PC-3 (cell line): Measurements from ENCODE around the gene RIPOR2. TPM values are rescaled to one million over a fixed set of nuclear protein-coding genes. Genes with fewer than 3 reads are reported as not detected.

Experiments used
- ATAC-seq: fragments of 200-7000 bp; cut with Tn5 transposase; 2 replicates; pipeline ENCODE4 v1.9.1; 2020; ENCODE audit warnings: mild to moderate bottlenecking, moderate library complexity
- BruUV-seq: library from RNA; stranded (reverse); fragments of 400-500 nt; replicated peaks from 2 replicates; lab custom pipeline; 2021; lab: Mats Ljungman, UMichigan
- CTCF ChIA-PET: fragments of 300-600 bp; sonication (Branson Sonifier 250); formaldehyde crosslinking; loops from one replicate; lab custom pipeline; 2022; ENCODE audit warnings: antibody characterized with exemption; lab: Charles Lee
- POLR2A ChIA-PET: fragments of 300-600 bp; sonication (Branson Sonifier 250); formaldehyde crosslinking; loops from one replicate; lab custom pipeline; 2022; ENCODE audit warnings: antibody characterized with exemption; ENCODE audit not compliant: unreplicated experiment; lab: Charles Lee
- DNase-seq: peaks from one replicate; pipeline ENCODE4 v3.0.0-alpha.2; 2015
- H2AFZ ChIP-seq: fragments of 300-600 bp; sonication (generic); 2 replicates; pipeline ENCODE4 v1.6.0; 2016; ENCODE audit warnings: antibody characterized with exemption, low read length
- H3F3A ChIP-seq: fragments of 300-600 bp; sonication (generic); one replicate; pipeline ENCODE4 v1.6.0; 2017; ENCODE audit warnings: antibody characterized with exemption, low read length, control low read depth, mild to moderate bottlenecking; ENCODE audit not compliant: unreplicated experiment
- H3K27ac ChIP-seq: fragments of 300-600 bp; sonication (generic); 2 replicates; pipeline ENCODE4 v1.5.1; 2016; ENCODE audit warnings: mild to moderate bottlenecking, low read length
- H3K27me3 ChIP-seq: fragments of 300-600 bp; sonication (generic); 2 replicates; pipeline ENCODE4 v1.6.1; 2016; ENCODE audit warnings: low read length, mixed read lengths
- H3K36me3 ChIP-seq: fragments of 300-600 bp; sonication (generic); 2 replicates; pipeline ENCODE4 v1.6.1; 2016; ENCODE audit warnings: low read depth, mixed run types, low read length, mixed read lengths
- H3K4me1 ChIP-seq: fragments of 300-600 bp; sonication (generic); 2 replicates; pipeline ENCODE4 v1.5.1; 2016; ENCODE audit warnings: low read length; ENCODE audit not compliant: insufficient read depth
- H3K4me2 ChIP-seq: fragments of 300-600 bp; sonication (generic); 2 replicates; pipeline ENCODE4 v1.6.0; 2016; ENCODE audit warnings: low read length
- H3K4me3 ChIP-seq: fragments of 300-600 bp; sonication (generic); 2 replicates; pipeline ENCODE4 v1.5.1; 2016; ENCODE audit warnings: mild to moderate bottlenecking, low read length, mixed read lengths
- H3K79me2 ChIP-seq: fragments of 300-600 bp; sonication (generic); 2 replicates; pipeline ENCODE4 v1.6.1; 2017; ENCODE audit warnings: low read length, mixed read lengths
- H3K9ac ChIP-seq: fragments of 300-600 bp; sonication (generic); 2 replicates; pipeline ENCODE4 v1.6.0; 2016; ENCODE audit warnings: mild to moderate bottlenecking, low read length
- H3K9me2 ChIP-seq: fragments of 300-600 bp; sonication (generic); replicated peaks from 2 replicates; pipeline ENCODE4 v1.6.1; 2016; ENCODE audit warnings: mixed run types, low read length, mixed read lengths
- H3K9me3 ChIP-seq: fragments of 300-600 bp; sonication (generic); 2 replicates; pipeline ENCODE4 v1.6.1; 2016; ENCODE audit warnings: low read length, mixed read lengths
- H4K20me1 ChIP-seq: fragments of 300-600 bp; sonication (generic); 2 replicates; pipeline ENCODE4 v1.6.1; 2016; ENCODE audit warnings: low read length, mixed read lengths
- CTCF ChIP-seq: fragments of 300-600 bp; sonication (generic); conservative IDR thresholded peaks from 2 replicates; pipeline ENCODE4 v1.5.1; 2017; ENCODE audit warnings: antibody characterized with exemption, low read depth, mild to moderate bottlenecking, low read length
- EZH2 ChIP-seq: fragments of 300-600 bp; sonication (generic); IDR thresholded peaks from one replicate; pipeline ENCODE4 v1.6.1; 2017; ENCODE audit warnings: antibody characterized with exemption, mild to moderate bottlenecking, low read length; ENCODE audit not compliant: unreplicated experiment
- EZH2phosphoT487 ChIP-seq: fragments of 300-600 bp; sonication (generic); IDR thresholded peaks from 2 replicates; pipeline ENCODE4 v1.6.1; 2018; ENCODE audit warnings: mild to moderate bottlenecking, antibody characterized with exemption, low read length, borderline replicate concordance
- intact Hi-C: fragments of 100-400 bp; cut with micrococcal nuclease; formaldehyde crosslinking; loops from 2 replicates; pipeline ENCODE4 v1.9.0; 2023
- total RNA-seq: library from RNA; depleted of rRNA; stranded (reverse); fragments of >200 nt; gene quantifications from 2 replicates; pipeline ENCODE4 v1.2.3, GENCODE V29; 2014

RIPOR2 gene
- total RNA-seq, 1 experiment from 2014 or later: 0.44 TPM

GRCh38 chr6:24823185-24823584, 112.6 kb downstream of the RIPOR2 start:
- TF ChIP-seq CTCF: no peak
- TF ChIP-seq EZH2: no peak
- TF ChIP-seq EZH2phosphoT487: no peak
- Histone ChIP-seq H3K9me2 (no peaks in the 10 kb centered on the region), H3K27me3 (no peaks in the 10 kb centered on the region), H3K36me3 (no peaks in the 10 kb centered on the region), H3K9ac (no peak overlapping the region), H3F3A (no peaks in the 10 kb centered on the region), H3K4me1 (peaks cover 5% of the 10 kb centered on the region; the same call in 1 of the 2 replicates), H3K4me2 (0 out of 2 replicates have a peak overlapping the region, but pooled peaks have one; percentile 22), H3K9me3 (no peaks in the 10 kb centered on the region), H3K27ac (no peak overlapping the region), H3K4me3 (no peak overlapping the region), H4K20me1 (no peaks in the 10 kb centered on the region), H2AFZ (no peak overlapping the region), H3K79me2 (no peaks in the 10 kb centered on the region)
- ATAC-seq (no peak), DNase-seq (no peak)
- intact Hi-C loops: no loop called here
- ChIA-PET POLR2A (no interaction called here), CTCF (no interaction called here)
- no TSS peak for BruUV-seq

GRCh38 chr6:24822696-24823095, 113.1 kb downstream of the RIPOR2 start:
- no peaks in the 10 kb centered on the region for H4K20me1 ChIP-seq
- no peak overlapping the region for H2AFZ ChIP-seq
- H3K36me3 ChIP-seq: no peaks in the 10 kb centered on the region
- intact Hi-C loops: no loop called here
- peaks cover 5% of the 10 kb centered on the region; the same call in 1 of the 2 replicates for H3K4me1 ChIP-seq
- H3K9me3 ChIP-seq: no peaks in the 10 kb centered on the region
- H3F3A ChIP-seq: no peaks in the 10 kb centered on the region
- no peak overlapping the region for H3K4me3 ChIP-seq
- POLR2A ChIA-PET: no interaction called here
- DNase-seq: peak; percentile 81
- H3K4me2 ChIP-seq: 0 out of 2 replicates have a peak overlapping the region, but pooled peaks have one; percentile 22
- TF ChIP-seq EZH2: no peak
- no peak for TF ChIP-seq EZH2phosphoT487
- TF ChIP-seq CTCF: no peak
- no peaks in the 10 kb centered on the region for H3K9me2 ChIP-seq
- CTCF ChIA-PET: no interaction called here
- no peak overlapping the region for H3K27ac ChIP-seq
- H3K27me3 ChIP-seq: no peaks in the 10 kb centered on the region
- ATAC-seq: peak; percentile 88
- no peak overlapping the region for H3K9ac ChIP-seq
- H3K79me2 ChIP-seq: no peaks in the 10 kb centered on the region
- no TSS peak for BruUV-seq

GRCh38 chr6:24821860-24822444, 113.8 kb downstream of the RIPOR2 start:
- ATAC-seq (no peak), DNase-seq (no peak)
- BruUV-seq: no TSS peak
- Histone ChIP-seq H3K27me3 (no peaks in the 10 kb centered on the region), H3K79me2 (no peaks in the 10 kb centered on the region), H3K4me2 (no peak overlapping the region), H3K4me1 (peaks cover 5% of the 10 kb centered on the region; the same call in 1 of the 2 replicates), H3F3A (no peaks in the 10 kb centered on the region), H3K9me3 (no peaks in the 10 kb centered on the region), H3K36me3 (no peaks in the 10 kb centered on the region), H2AFZ (no peak overlapping the region), H3K9me2 (no peaks in the 10 kb centered on the region), H3K9ac (no peak overlapping the region), H4K20me1 (no peaks in the 10 kb centered on the region), H3K4me3 (no peak overlapping the region), H3K27ac (no peak overlapping the region)
- intact Hi-C loops: no loop called here
- no peak for TF ChIP-seq EZH2phosphoT487
- no peak for TF ChIP-seq CTCF
- no peak for TF ChIP-seq EZH2
- ChIA-PET POLR2A (no interaction called here), CTCF (no interaction called here)
